Measurements from ENCODE around the gene LAMA3.

DNA sequence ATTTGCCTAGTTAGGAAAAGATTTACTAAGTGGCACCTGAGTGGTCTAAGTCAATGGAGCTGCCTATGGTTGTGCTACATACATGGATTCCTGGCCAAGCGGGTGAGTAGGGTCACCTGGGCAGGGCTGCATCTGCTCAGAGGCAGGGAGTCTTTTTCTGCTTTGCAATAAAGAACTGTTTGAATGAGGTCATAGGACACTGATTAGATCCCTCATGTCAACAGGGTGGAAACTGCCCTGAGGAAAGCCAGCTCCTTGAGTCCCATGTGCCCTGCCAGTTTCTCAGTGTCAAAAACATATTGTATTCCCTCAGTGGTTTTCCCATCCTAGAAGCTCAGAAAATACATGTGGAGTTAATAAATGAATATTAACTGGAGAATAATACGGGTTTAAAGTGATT, 4.6 kb downstream of the LAMA3 start:
- TF ChIP-seq, protein P1, sequence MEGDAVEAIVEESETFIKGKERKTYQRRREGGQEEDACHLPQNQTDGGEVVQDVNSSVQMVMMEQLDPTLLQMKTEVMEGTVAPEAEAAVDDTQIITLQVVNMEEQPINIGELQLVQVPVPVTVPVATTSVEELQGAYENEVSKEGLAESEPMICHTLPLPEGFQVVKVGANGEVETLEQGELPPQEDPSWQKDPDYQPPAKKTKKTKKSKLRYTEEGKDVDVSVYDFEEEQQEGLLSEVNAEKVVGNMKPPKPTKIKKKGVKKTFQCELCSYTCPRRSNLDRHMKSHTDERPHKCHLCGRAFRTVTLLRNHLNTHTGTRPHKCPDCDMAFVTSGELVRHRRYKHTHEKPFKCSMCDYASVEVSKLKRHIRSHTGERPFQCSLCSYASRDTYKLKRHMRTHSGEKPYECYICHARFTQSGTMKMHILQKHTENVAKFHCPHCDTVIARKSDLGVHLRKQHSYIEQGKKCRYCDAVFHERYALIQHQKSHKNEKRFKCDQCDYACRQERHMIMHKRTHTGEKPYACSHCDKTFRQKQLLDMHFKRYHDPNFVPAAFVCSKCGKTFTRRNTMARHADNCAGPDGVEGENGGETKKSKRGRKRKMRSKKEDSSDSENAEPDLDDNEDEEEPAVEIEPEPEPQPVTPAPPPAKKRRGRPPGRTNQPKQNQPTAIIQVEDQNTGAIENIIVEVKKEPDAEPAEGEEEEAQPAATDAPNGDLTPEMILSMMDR (IDR thresholded peaks at IDR 0.05), result no peak
- peak in 1 of 3 donors; percentile 34 for TF ChIP-seq POLR2AphosphoS5 (IDR thresholded peaks at IDR 0.05)
- TF ChIP-seq POLR2A (IDR thresholded peaks at IDR 0.05), result no peak
